LHCN-M2 (cell line): ENCODE data around the gene SDHAF3. TPM values are rescaled to one million over a fixed set of nuclear protein-coding genes. Genes with fewer than 3 reads are reported as not detected.
A peak's percentile ranks its signal among the peaks of the same experiment; 100 is the strongest.
"Not testable (repeated sequence)": the region's sequence is repeated elsewhere in the genome, so short reads cannot be mapped to it uniquely, and the experiment has no call there.

ENCODE experiments used
- DNase-seq: peaks from one replicate; pipeline ENCODE4 v3.0.0-alpha.2; 2012; ENCODE audit warnings: low read depth
- polyA plus RNA-seq: library from polyadenylated mRNA; unstranded; fragments of >200 nt; gene quantifications from one replicate; pipeline ENCODE4 v1.2.1, GENCODE V29; 2012; ENCODE audit warnings: missing spikeins
- total RNA-seq: library from RNA; depleted of rRNA; stranded (reverse); fragments of >200 nt; gene quantifications from 2 replicates; pipeline ENCODE4 v1.2.3, GENCODE V29; 2014; rRNA removed

The SDHAF3 gene
- 23.0 and 34.6 TPM in 2 replicates for total RNA-seq
- polyA plus RNA-seq = 22.2 TPM

- DNase-seq = peak; percentile 99
Observed at GRCh38 chr7:97117372-97118188, at the start of gene SDHAF3. Gene SDHAF3, plus strand, starts transcription at chr7:97117698. Its CDS starts 26 bp downstream, at chr7:97117724.

- not testable (repeated sequence) for DNase-seq
Observed at GRCh38 chr7:97072025-97072424, 45.5 kb upstream of the SDHAF3 start.

- DNase-seq = no peak
Observed at GRCh38 chr7:97075928-97076327, 41.6 kb upstream of the SDHAF3 start.

GRCh38 chr7:97078023-97078969 is 39.2 kb upstream of the SDHAF3 start:
- DNase-seq = no peak

- DNase-seq = no peak
Observed at GRCh38 chr7:97079300-97079699, 38.2 kb upstream of the SDHAF3 start.

- DNase-seq = no peak
Observed at GRCh38 chr7:97081521-97082300, 35.8 kb upstream of the SDHAF3 start.

- no peak for DNase-seq
Observed at GRCh38 chr7:97088364-97088763, 29.1 kb upstream of the SDHAF3 start.

- DNase-seq = no peak
Observed at GRCh38 chr7:97089771-97090170, 27.7 kb upstream of the SDHAF3 start.

- no peak for DNase-seq
Observed at GRCh38 chr7:97090761-97091353, 26.6 kb upstream of the SDHAF3 start.

GRCh38 chr7:97094284-97094930 is 23.1 kb upstream of the SDHAF3 start:
- DNase-seq = no peak

GRCh38 chr7:97096037-97096436 is 21.5 kb upstream of the SDHAF3 start:
- DNase-seq = no peak

GRCh38 chr7:97096661-97097060 is 20.8 kb upstream of the SDHAF3 start:
- no peak for DNase-seq

GRCh38 chr7:97104719-97105238 is 12.7 kb upstream of the SDHAF3 start:
- DNase-seq = peak; percentile 74

- peak; percentile 37 for DNase-seq
Observed at GRCh38 chr7:97107192-97107800, 10.2 kb upstream of the SDHAF3 start.

GRCh38 chr7:97116308-97116707 is 1.2 kb upstream of the SDHAF3 start:
- DNase-seq = no peak

- DNase-seq = no peak
Observed at GRCh38 chr7:97117035-97117371, 495 bp upstream of the SDHAF3 start.

- peak; percentile 3 for DNase-seq
Observed at GRCh38 chr7:97118306-97118917, 914 bp downstream of the SDHAF3 start.

GRCh38 chr7:97119747-97120146 is 2.2 kb downstream of the SDHAF3 start:
- DNase-seq = no peak

- no peak for DNase-seq
Observed at GRCh38 chr7:97120713-97121457, 3.4 kb downstream of the SDHAF3 start.
